HG03064 (cell line): ENCODE data around the gene IL1RAPL2.

Experiments used
- ATAC-seq: cut with Tn5 transposase; IDR thresholded peaks from one replicate; pipeline ENCODE4 v1.9.1; 2021; ENCODE audit warnings: low read depth; ENCODE audit not compliant: unreplicated experiment

IL1RAPL2 gene

GRCh38 chrX:105527759-105528158 lies 961.8 kb downstream of the IL1RAPL2 start:
- ATAC-seq = no peak

GRCh38 chrX:105533951-105534350 lies 968.0 kb downstream of the IL1RAPL2 start:
- ATAC-seq = no peak

DNA sequence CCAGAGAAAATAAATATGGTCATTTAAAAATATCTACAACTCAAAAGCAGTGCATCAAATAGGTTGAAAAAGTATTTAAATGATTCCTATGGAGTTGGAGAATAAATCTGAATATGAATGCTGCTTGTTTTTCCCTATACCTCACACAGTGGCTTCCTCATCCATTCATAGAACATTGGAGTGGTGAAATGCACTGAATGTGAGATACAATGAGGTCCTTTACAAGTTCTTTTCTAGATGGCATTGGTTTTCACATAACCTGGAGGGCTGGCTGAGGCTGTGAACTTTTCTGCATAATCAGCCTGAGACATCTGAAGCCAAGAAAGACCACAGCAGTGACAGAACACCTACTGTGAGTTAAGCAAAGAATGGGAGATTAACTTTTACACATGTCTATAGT lies 977.3 kb downstream of the IL1RAPL2 start:
- ATAC-seq = no peak

- no peak for ATAC-seq
These were observed 984.2 kb downstream of the IL1RAPL2 start for GRCh38 chrX:105550043-105550663.

DNA sequence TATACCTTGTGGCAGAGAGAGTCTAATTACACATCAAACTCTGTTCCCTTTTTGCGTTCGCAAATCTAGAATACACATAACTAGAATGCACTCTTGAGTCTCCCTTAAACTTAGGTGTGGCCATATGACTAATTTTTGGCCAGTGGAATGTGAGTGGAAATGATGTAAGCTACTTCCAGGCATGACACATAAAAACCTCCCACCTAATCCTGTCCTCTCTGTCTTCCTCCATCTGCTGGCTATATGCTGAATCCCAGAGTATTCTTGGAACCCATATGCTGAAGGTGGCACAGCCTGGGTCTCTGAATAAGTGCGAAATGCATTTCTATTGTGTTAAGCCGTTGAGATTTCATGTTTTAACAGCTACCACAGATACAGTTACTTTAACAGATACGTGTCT lies 986.4 kb downstream of the IL1RAPL2 start:
- ATAC-seq = no peak

DNA sequence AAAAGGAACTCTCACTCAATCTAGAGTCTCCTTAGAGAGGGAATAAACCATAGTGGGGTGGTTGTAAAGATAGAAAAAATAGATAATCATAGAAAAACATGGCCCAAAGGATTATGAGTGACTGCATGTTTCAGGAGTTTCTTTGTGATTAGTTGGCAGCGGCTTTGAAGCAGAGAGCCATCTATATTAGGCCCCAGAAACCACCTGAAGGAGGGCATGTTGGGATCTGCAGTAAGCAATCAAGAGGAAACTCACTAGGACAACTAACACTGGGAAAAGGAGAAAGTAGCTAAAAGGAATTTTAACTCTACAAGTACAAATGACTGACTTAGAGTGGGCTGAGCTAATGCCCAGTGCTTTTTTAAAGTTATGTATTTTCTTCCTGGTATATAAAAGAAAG lies 987.1 kb downstream of the IL1RAPL2 start:
- ATAC-seq = no peak

- ATAC-seq = no peak
These were observed 998.5 kb downstream of the IL1RAPL2 start for GRCh38 chrX:105564501-105564900.

DNA sequence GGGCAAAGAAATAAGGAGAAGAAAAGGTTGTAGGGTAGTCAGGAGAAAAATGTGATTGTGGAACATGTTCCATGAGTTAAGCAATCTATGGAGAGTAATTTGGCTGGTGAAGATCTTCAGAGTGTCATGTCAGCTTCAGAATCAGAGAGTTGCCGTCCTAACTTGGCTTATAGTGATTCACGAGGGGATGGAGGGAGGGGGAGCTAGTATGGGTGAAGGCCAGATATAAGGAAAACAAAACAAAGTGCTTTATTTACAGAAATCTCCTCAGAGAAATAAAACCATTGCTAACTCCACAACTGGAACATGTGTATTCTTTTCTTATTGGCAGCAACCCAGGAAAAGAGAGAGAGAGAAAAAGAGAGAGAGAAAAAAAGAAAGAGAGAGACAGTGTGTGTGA lies 999.9 kb downstream of the IL1RAPL2 start:
- no peak for ATAC-seq

DNA sequence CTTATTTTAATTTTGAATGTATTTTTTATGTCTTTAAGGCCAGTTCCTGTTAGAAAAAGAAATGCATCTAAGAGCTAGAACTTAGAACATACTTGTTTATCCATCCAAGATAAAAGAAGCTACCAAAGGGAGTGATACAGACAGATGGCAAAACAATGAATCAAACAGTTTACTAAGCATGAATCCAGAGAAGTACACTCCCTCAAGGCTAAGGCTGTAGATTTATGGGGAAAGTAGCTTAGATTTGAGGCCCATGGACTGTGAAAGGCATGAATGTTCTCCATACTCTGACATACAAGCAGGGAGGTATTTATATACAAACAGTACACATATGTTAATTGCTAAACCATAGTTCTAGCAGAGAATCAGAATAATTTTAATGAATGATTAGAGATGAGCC lies 1001.1 kb downstream of the IL1RAPL2 start:
- no peak for ATAC-seq

- ATAC-seq = no peak
These were observed 1042.7 kb downstream of the IL1RAPL2 start for GRCh38 chrX:105608745-105609144.

- ATAC-seq = no peak
These were observed 1043.5 kb downstream of the IL1RAPL2 start for GRCh38 chrX:105609530-105609929.

- ATAC-seq = no peak
These were observed 1044.4 kb downstream of the IL1RAPL2 start for GRCh38 chrX:105610411-105610810.

DNA sequence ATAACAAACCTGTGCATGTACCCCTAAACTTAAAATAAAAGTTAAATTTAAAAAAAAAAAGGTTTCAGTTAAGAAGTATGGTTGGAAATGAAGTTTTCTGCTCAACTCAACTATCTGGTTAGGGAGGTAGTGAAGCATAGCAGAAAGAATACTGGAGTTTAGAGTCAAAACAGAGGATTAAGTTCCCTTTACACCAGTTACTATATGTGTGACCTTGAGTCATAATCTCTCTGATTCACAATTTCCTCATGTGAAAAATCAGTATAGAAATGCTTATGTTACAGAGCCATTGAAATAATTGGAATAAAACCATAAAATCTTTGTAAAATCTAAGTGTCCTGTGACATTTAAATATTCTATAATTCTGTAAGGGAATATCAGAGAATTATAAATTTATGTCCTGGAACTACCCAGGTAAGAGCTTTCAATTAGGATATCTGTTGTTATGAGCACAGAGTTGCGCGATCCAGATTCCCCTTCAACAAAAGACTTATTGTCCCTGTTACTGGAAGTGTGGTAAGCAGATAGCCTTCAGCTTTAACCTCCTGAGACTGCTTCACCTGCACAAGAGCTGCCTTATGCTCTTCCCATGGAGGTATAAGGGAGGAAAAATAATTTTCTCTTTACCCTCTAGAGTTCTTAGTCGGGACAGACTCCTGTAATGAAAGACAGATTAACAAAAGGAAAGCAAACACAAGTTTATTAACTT lies 1052.5 kb downstream of the IL1RAPL2 start:
- no peak for ATAC-seq

- no peak for ATAC-seq
These were observed 1068.2 kb downstream of the IL1RAPL2 start for GRCh38 chrX:105634180-105634579.

- no peak for ATAC-seq
These were observed 1069.8 kb downstream of the IL1RAPL2 start for GRCh38 chrX:105635794-105636193.

DNA sequence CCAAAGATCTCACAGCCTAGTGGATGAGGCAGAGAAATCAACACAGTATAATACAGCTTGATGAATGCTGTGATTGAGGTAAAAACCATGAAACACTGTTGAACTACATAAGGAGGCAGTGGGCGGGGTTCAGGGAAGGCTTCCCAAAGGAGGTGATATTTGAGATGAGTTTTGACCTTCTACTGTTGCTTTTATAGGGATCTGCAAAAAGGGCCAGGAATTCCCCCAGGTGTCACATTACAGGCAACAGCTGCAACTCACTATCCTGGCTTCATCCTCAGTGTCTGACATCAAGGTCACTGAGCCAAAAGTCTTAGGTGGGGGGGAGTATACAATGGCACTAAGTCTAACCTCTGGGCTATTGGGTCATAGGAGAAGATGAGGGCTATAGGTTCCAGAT lies 1070.7 kb downstream of the IL1RAPL2 start:
- no peak for ATAC-seq

GRCh38 chrX:105645667-105646357 lies 1079.8 kb downstream of the IL1RAPL2 start:
- no peak for ATAC-seq

DNA sequence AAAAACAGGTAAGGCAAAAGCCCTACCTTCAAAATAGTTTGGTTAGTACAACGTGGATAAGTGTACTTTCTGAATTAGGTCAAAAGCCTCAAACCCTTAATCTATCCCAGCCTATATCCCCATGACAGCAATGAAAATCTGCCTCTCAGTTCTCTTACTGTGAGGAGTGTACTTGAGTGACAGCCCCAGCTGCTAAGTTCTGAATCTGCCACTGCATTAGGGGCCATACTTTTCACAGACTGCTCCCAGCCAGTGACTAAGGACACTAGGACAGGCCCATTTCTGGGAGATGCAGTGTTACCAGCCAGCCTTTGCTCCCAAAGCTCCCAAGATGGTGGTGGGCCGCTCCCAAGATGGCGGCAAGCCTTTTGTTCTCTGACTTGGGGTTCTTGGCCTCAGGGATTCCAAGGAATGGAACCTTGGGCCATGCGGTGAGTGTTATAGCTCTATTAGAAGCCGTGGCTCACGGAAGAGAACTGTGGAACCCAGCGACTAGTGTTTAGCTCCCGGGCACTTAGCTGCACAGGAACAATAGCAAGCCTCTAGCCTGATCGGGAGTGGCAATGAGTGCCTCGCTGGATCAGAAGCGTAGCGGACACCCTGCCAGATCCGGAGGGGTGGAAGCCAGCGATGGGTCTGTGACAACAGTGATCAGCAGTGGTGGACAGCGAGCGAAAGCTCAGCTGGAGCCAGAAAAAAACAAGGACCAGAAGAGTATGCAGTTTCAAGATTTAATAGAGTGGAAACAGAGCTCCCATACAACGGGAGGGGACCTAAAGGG lies 1080.8 kb downstream of the IL1RAPL2 start:
- ATAC-seq = no peak

GRCh38 chrX:105647749-105648148 lies 1081.8 kb downstream of the IL1RAPL2 start:
- no peak for ATAC-seq

GRCh38 chrX:105648732-105649131 lies 1082.7 kb downstream of the IL1RAPL2 start:
- no peak for ATAC-seq

DNA sequence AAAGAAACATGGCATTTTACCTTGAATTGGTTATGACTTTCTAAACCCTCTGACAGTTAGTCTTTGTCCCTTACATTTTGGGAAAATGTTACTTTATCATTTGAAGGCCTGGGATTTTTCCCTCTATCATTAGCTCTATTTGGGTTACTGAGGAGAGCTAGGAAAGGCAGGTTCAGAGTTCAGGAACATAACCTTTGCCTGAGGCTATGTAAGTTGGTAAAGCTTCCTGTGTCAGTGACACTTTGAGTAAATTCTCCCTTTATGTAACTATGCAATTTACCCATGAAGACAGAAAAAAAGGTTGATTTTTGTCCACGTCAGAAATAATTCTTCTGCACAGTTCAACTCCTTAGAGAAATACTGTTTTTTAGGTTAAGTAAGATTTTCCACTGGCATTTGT lies 1084.6 kb downstream of the IL1RAPL2 start:
- ATAC-seq = no peak
